SK-N-SH treated with all-trans-retinoic acid at 6 μM for 48 hours (cell line): ENCODE data around the gene KCNA2.

Experiments
- CSDC2 ChIP-seq: fragments of 250-450 bp; sonication (Bioruptor Pico); IDR thresholded peaks from 2 replicates; pipeline ENCODE4 v1.5.0; 2020; ENCODE audit warnings: mild to moderate bottlenecking, moderate library complexity
- CSRNP3 ChIP-seq: fragments of 250-450 bp; sonication (Bioruptor Pico); IDR thresholded peaks from 2 replicates; pipeline ENCODE4 v1.5.1; 2021; ENCODE audit warnings: mild to moderate bottlenecking, moderate library complexity
- ESRRG ChIP-seq: fragments of 250-450 bp; sonication (Bioruptor Pico); IDR thresholded peaks from 2 replicates; pipeline ENCODE4 v1.6.1; 2021; ENCODE audit warnings: mild to moderate bottlenecking
- OSR1 ChIP-seq: fragments of 250-450 bp; sonication (Bioruptor Pico); IDR thresholded peaks from 2 replicates; pipeline ENCODE4 v1.8.0; 2022; ENCODE audit warnings: moderate library complexity, mild to moderate bottlenecking, inconsistent platforms
- PATZ1 ChIP-seq: fragments of 250-450 bp; sonication (Bioruptor Pico); IDR thresholded peaks from 2 replicates; pipeline ENCODE4 v1.8.0; 2020; ENCODE audit warnings: mild to moderate bottlenecking, moderate library complexity, borderline replicate concordance
- RARB ChIP-seq: fragments of 250-450 bp; sonication (Bioruptor Pico); IDR thresholded peaks from 2 replicates; pipeline ENCODE4 v1.8.0; 2021; ENCODE audit warnings: mild to moderate bottlenecking, moderate library complexity
- SNAI2 ChIP-seq: fragments of 250-450 bp; sonication (Bioruptor Pico); IDR thresholded peaks from 2 replicates; pipeline ENCODE4 v1.5.0; 2020; ENCODE audit warnings: mild to moderate bottlenecking, moderate library complexity
- TCF4 ChIP-seq: fragments of 250-450 bp; sonication (Bioruptor Pico); IDR thresholded peaks from 2 replicates; pipeline ENCODE4 v1.8.0; 2021; ENCODE audit warnings: mild to moderate bottlenecking, moderate library complexity, borderline replicate concordance
- TSHZ2 ChIP-seq: fragments of 250-450 bp; sonication (Bioruptor Pico); IDR thresholded peaks from 2 replicates; pipeline ENCODE4 v1.5.0; 2020; ENCODE audit warnings: mild to moderate bottlenecking, moderate library complexity
- ZFP3 ChIP-seq: fragments of 250-450 bp; sonication (Bioruptor Pico); IDR thresholded peaks from 2 replicates; pipeline ENCODE4 v1.5.0; 2020; ENCODE audit warnings: mild to moderate bottlenecking, moderate library complexity
- ZNF70 ChIP-seq: fragments of 450-650 bp; formaldehyde crosslinking; IDR thresholded peaks from 2 replicates; pipeline ENCODE4 v1.5.0; 2020; ENCODE audit warnings: mild to moderate bottlenecking, moderate library complexity

GRCh38 chr1:110637475-110637874 is 31.3 kb upstream of the KCNA2 start:
- TF ChIP-seq ZFP3, result no peak
- TF ChIP-seq CSDC2 (CRISPR knock-in tag), result no peak
- no peak for TF ChIP-seq ZNF70 (CRISPR knock-in tag)
- TF ChIP-seq SNAI2 (CRISPR knock-in tag), result no peak
- no peak for TF ChIP-seq TSHZ2
- TF ChIP-seq TCF4 (CRISPR knock-in tag), result no peak
- TF ChIP-seq PATZ1 (CRISPR knock-in tag), result no peak
- TF ChIP-seq CSRNP3 (CRISPR knock-in tag), result no peak
- TF ChIP-seq ESRRG (CRISPR knock-in tag), result no peak
- TF ChIP-seq OSR1 (CRISPR knock-in tag), result no peak
- TF ChIP-seq RARB (CRISPR knock-in tag), result no peak
